HEK293 (cell line): ENCODE data around the gene KDM4C.

Experiments
- CTCF ChIA-PET: fragments of 350-600 bp; formaldehyde crosslinking; extraction: SDS; loops from one replicate; lab custom pipeline; 2021; ENCODE audit warnings: antibody characterized with exemption; lab: Yijun Ruan, JAX
- POLR2A ChIA-PET: fragments of 300-600 bp; formaldehyde crosslinking; extraction: SDS; loops from one replicate; lab custom pipeline; 2020; ENCODE audit warnings: antibody characterized with exemption, inconsistent platforms; lab: Yijun Ruan, JAX
- H3K27ac ChIP-seq: fragments of 200-500 bp; sonication (Bioruptor generic); 2 replicates; pipeline ENCODE4 v1.5.1; 2014; ENCODE audit warnings: low read depth, low read length, control low read depth, inconsistent platforms; ENCODE audit errors: extremely low read depth
- H3K36me3 ChIP-seq, 2 experiments: fragments of 200-500 bp in 1 of 2; sonication (Bioruptor generic) in 1 of 2; 1 replicate in 1 of 2; 2 replicates in 1 of 2; pipeline ENCODE4 v1.5.1; 2014 to 2017; ENCODE audit warnings: inconsistent platforms in 2 of 2, low read length in 2 of 2; ENCODE audit not compliant: control insufficient read depth in 2 of 2, insufficient read depth in 1 of 2
- H3K4me1 ChIP-seq: fragments of 200-500 bp; sonication (Bioruptor generic); 2 replicates; pipeline ENCODE4 v1.5.1; 2014; ENCODE audit warnings: mild to moderate bottlenecking, low read length, inconsistent platforms; ENCODE audit not compliant: control insufficient read depth, insufficient read depth
- H3K4me3 ChIP-seq: 2 replicates; pipeline ENCODE4 v1.5.1; 2011; ENCODE audit warnings: low read depth, mild to moderate bottlenecking, control low read depth, low read length, moderate library complexity
- H3K9me3 ChIP-seq: fragments of 200-500 bp; sonication (Bioruptor generic); 2 replicates; pipeline ENCODE4 v1.5.1; 2014; ENCODE audit warnings: low read depth, low read length, inconsistent platforms; ENCODE audit not compliant: control insufficient read depth, insufficient read depth
- BCL6B ChIP-seq: fragments of 450-650 bp; formaldehyde crosslinking; IDR thresholded peaks from 2 replicates; pipeline ENCODE4 v1.5.1; 2017; ENCODE audit warnings: missing biosample characterization, missing genetic modification characterization
- FEZF1 ChIP-seq: fragments of 450-650 bp; formaldehyde crosslinking; IDR thresholded peaks from 2 replicates; pipeline ENCODE4 v1.5.1; 2016; ENCODE audit warnings: missing biosample characterization, missing genetic modification characterization
- KLF16 ChIP-seq: fragments of 450-650 bp; formaldehyde crosslinking; IDR thresholded peaks from 2 replicates; pipeline ENCODE4 v1.5.1; 2017; ENCODE audit warnings: missing biosample characterization, missing genetic modification characterization
- PRDM2 ChIP-seq: fragments of 450-650 bp; formaldehyde crosslinking; IDR thresholded peaks from 2 replicates; pipeline ENCODE4 v1.5.1; 2016; ENCODE audit warnings: missing biosample characterization, missing genetic modification characterization, borderline replicate concordance
- SP3 ChIP-seq: fragments of 450-650 bp; formaldehyde crosslinking; IDR thresholded peaks from 2 replicates; pipeline ENCODE4 v1.5.1; 2016; ENCODE audit warnings: missing biosample characterization, missing genetic modification characterization
- ZBTB17 ChIP-seq: fragments of 450-650 bp; formaldehyde crosslinking; IDR thresholded peaks from 2 replicates; pipeline ENCODE4 v1.5.1; 2016; ENCODE audit warnings: missing biosample characterization, missing genetic modification characterization
- ZBTB26 ChIP-seq: fragments of 450-650 bp; formaldehyde crosslinking; optimal IDR thresholded peaks from 2 replicates; pipeline ENCODE3; 2016; ENCODE audit warnings: missing biosample characterization, mild to moderate bottlenecking, missing genetic modification characterization
- ZNF114 ChIP-seq: fragments of 450-650 bp; formaldehyde crosslinking; IDR thresholded peaks from 2 replicates; pipeline ENCODE4 v1.5.0; 2017; ENCODE audit warnings: missing biosample characterization, missing genetic modification characterization
- ZNF37A ChIP-seq: fragments of 450-650 bp; IDR thresholded peaks from 2 replicates; pipeline ENCODE4 v1.5.1; 2018; ENCODE audit warnings: missing biosample characterization, missing genetic modification characterization
- ZNF600 ChIP-seq: fragments of 450-650 bp; formaldehyde crosslinking; IDR thresholded peaks from 2 replicates; pipeline ENCODE4 v1.5.1; 2016; ENCODE audit warnings: missing biosample characterization, missing genetic modification characterization
- ZNF692 ChIP-seq: fragments of 450-650 bp; formaldehyde crosslinking; IDR thresholded peaks from 2 replicates; pipeline ENCODE4 v1.5.1; 2016; ENCODE audit warnings: missing biosample characterization, missing genetic modification characterization
- TF ChIP-seq, protein P1 (sequence below): fragments of 450-650 bp; IDR thresholded peaks from 2 replicates; pipeline ENCODE4 v1.5.1; 2018; ENCODE audit warnings: missing biosample characterization, mild to moderate bottlenecking, missing genetic modification characterization

KDM4C gene

GRCh38 chr9:6897898-6898302 is 140.1 kb downstream of the KDM4C start:
- H3K4me3 ChIP-seq, result no peak overlapping the region
- POLR2A ChIA-PET, result no interaction called here
- H3K36me3 ChIP-seq, result peaks cover 0 to 4% of the 10 kb centered on the region in 2 experiments; a peak in 1 of 3 replicates
- CTCF ChIA-PET, result interaction anchor here (0.6 to 1.0 kb wide), 2 partner anchors 12 to 115 kb away, joined by 3 to 4 read pairs; no protein-coding TSS in a partner anchor
- TF ChIP-seq ZBTB17 (tag by site-specific recombination), result no peak
- no peak for TF ChIP-seq ZNF692
- TF ChIP-seq ZNF37A, result no peak
- no peak for TF ChIP-seq ZNF600 (tag by site-specific recombination)
- TF ChIP-seq ZBTB26 (tag by site-specific recombination), result no peak
- H3K4me1 ChIP-seq, result no peaks in the 10 kb centered on the region
- no peaks in the 10 kb centered on the region for H3K9me3 ChIP-seq
- H3K27ac ChIP-seq, result no peak overlapping the region

DNA sequence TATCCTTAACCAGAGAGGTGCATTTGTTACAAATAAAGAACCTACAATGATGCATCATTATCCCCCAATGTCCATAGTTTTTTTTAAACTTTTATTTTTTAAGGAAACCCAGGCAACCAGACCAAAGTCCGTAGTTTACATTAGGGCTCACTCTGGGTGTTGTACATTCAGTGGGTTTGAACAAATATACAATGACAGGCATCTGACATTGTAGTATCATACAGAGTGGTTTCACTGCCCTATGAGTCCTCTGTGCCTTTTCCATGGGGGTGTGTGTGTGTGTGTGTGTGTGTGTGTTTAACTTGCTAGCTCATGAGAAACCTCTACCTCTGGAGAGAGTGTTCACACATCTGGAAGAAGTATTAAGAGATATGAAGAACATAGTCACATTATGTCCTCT is 141.5 kb downstream of the KDM4C start:
- no peaks in the 10 kb centered on the region for H3K4me1 ChIP-seq
- no peaks in the 10 kb centered on the region for H3K36me3 ChIP-seq
- TF ChIP-seq, protein P1, sequence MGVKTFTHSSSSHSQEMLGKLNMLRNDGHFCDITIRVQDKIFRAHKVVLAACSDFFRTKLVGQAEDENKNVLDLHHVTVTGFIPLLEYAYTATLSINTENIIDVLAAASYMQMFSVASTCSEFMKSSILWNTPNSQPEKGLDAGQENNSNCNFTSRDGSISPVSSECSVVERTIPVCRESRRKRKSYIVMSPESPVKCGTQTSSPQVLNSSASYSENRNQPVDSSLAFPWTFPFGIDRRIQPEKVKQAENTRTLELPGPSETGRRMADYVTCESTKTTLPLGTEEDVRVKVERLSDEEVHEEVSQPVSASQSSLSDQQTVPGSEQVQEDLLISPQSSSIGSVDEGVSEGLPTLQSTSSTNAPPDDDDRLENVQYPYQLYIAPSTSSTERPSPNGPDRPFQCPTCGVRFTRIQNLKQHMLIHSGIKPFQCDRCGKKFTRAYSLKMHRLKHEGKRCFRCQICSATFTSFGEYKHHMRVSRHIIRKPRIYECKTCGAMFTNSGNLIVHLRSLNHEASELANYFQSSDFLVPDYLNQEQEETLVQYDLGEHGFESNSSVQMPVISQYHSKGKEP (tag by site-specific recombination), result no peak
- no peak for TF ChIP-seq FEZF1 (tag by site-specific recombination)
- TF ChIP-seq ZNF114 (tag by site-specific recombination), result no peak
- TF ChIP-seq BCL6B (tag by site-specific recombination), result no peak
- TF ChIP-seq SP3 (tag by site-specific recombination), result no peak
- no peak for TF ChIP-seq PRDM2 (tag by site-specific recombination)
- TF ChIP-seq KLF16 (tag by site-specific recombination), result no peak
- ChIA-PET POLR2A (no interaction called here), CTCF (no interaction called here)
- H3K4me3 ChIP-seq, result no peak overlapping the region
- no peaks in the 10 kb centered on the region for H3K9me3 ChIP-seq
- no peak overlapping the region for H3K27ac ChIP-seq
